Esophagus squamous epithelium (tissue), 5 donors: ENCODE data around the gene TUBGCP3. TPM values are rescaled to one million over a fixed set of nuclear protein-coding genes. Genes with fewer than 3 reads are reported as not detected.

ENCODE experiments used
- DNase-seq: peaks from one replicate; lab custom pipeline; 2025; lab: John Stamatoyannopoulos, UW
- H3K27ac ChIP-seq, 4 donors: fragments of 200-600 bp; sonication (generic); one replicate each; pipeline ENCODE4 v1.5.1; 2016 to 2019; ENCODE audit warnings: mild to moderate bottlenecking in 1 of 4
- H3K27me3 ChIP-seq, 4 donors: fragments of 200-600 bp; sonication (generic); 1 replicate in 3 of 4; 2 replicates in 1 of 4; pipeline versions ENCODE4 v1.5.1 to v1.6.0; 2017 to 2021; ENCODE audit warnings: antibody characterized with exemption in 1 of 4
- H3K36me3 ChIP-seq, 3 donors: fragments of 200-600 bp; sonication (generic); one replicate each; pipeline ENCODE4 v1.5.1; 2016 to 2019
- H3K4me1 ChIP-seq, 3 donors: fragments of 200-600 bp; sonication (generic); one replicate each; pipeline ENCODE4 v1.5.1; 2017 to 2019
- H3K4me3 ChIP-seq, 4 donors: fragments of 200-600 bp; sonication (generic); 1 replicate in 3 of 4; 2 replicates in 1 of 4; pipeline ENCODE4 v1.5.1; 2016 to 2019; ENCODE audit warnings: mild to moderate bottlenecking in 2 of 4, moderate library complexity in 1 of 4
- H3K9me3 ChIP-seq, 3 donors: fragments of 200-600 bp; sonication (generic); one replicate each; pipeline ENCODE4 v1.5.1; 2016 to 2019
- POLR2A ChIP-seq, 4 donors: fragments of 450-650 bp; IDR thresholded peaks; one replicate each; pipeline ENCODE4 v1.6.1; 2017; ENCODE audit warnings: antibody characterized with exemption in 4 of 4, mild to moderate bottlenecking in 4 of 4, moderate library complexity in 3 of 4
- WGBS, 2 donors: methylation state at CpG; one replicate each; pipeline ENCODE4 v1.1.5; 2018; 5-methylcytosine and 5-hydroxymethylcytosine counted together
- intact Hi-C: fragments of 100-400 bp; cut with DNase I; formaldehyde crosslinking; loops from one replicate; pipeline ENCODE4 v1.15.0; 2022
- total RNA-seq, 4 donors: library from RNA; depleted of rRNA; stranded (reverse); fragments of >200 nt; gene quantifications; one replicate each; pipeline ENCODE4 v1.1.0, GENCODE V29; 2016
- TF ChIP-seq, protein P1 (sequence below), 6 experiments: fragments of 450-650 bp in 4 of 6; fragments of 200-600 bp in 2 of 6; sonication (generic) in 2 of 6; IDR thresholded peaks; one replicate each; pipeline ENCODE4 v1.5.1; 2016 to 2019; ENCODE audit warnings: antibody characterized with exemption in 6 of 6, mild to moderate bottlenecking in 4 of 6, moderate library complexity in 4 of 6
- donor health status: DM: yes; HTN: yes; CAD: no.

The TUBGCP3 gene
- total RNA-seq, 4 donors from 2014 or later = 12.9 to 29.4 (median 18.9) TPM

DNA sequence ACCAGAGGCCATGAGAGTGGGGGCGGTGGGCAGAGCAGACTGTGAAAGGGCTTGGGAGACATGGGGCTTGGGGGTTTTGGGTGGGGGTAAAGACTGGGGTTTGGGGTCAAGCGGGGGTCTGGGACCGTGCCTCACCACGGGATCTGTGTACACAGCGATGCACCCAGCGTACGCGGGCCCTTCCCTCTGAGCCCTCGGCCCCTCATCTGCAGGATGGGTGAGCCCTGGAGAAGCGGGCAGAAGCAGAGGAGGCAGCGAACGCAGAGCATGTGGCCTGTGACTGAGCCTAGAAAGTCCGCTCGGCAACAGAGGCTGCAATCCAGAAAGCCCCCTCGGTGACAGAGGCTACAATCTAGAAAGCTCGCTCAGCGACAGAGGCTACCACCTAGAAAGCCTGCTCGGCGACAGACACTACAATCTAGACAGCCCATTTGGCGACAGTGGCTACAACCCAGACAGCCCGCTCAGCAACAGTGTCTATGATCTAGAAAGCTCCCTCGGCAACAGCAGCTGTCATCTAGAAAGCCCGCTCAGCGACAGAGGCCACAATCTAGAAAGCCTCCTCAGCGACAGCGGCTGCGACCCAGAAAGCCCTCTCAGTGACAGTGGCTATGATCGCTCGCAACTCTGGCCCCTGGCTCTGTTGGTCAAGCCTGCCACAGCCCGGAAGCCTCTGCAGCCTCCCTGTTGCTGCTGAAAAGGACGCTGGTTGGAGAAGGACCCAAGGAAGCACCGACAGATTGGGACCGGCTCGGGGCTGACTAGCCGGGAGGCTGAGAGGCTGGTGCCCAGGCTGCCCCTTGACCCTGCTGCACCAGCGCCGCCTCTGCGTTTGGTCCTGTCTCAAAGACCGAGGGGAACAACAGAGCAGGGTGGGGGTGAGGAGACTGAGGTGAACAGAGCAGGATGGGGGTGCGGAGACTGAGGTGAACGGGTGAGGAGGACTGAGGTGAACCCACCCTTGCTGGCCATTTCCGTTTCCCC is 143.2 kb downstream of the TUBGCP3 start:
- intact Hi-C loops = loop anchor here (2.0 kb wide), 1 partner anchor 970 kb away; no protein-coding TSS in a partner anchor
- WGBS, 2 donors = 80 to 86% methylated on average over 22 to 28 of the region's 42 CpGs

GRCh38 chr13:112443995-112444311 is 144.0 kb downstream of the TUBGCP3 start:
- Histone ChIP-seq H3K9me3 (peaks cover 0 to 6% (median 0%) of the 10 kb centered on the region in 3 donors), H3K4me3 (no peak overlapping the region), H3K27ac (no peak overlapping the region), H3K27me3 (peaks cover 0 to 95% (median 0%) of the 10 kb centered on the region in 4 donors), H3K36me3 (no peaks in the 10 kb centered on the region), H3K4me1 (peaks cover 0 to 12% (median 0%) of the 10 kb centered on the region in 3 donors)
- DNase-seq = no peak
- intact Hi-C loops = loop anchor here (2.0 kb wide), 1 partner anchor 969 kb away; no protein-coding TSS in a partner anchor
- 0% methylated on average over 8 of the region's 10 CpGs; no CpG with 5 or more reads in 1 of the 2 donors for WGBS, 2 donors
- TF ChIP-seq, protein P1, sequence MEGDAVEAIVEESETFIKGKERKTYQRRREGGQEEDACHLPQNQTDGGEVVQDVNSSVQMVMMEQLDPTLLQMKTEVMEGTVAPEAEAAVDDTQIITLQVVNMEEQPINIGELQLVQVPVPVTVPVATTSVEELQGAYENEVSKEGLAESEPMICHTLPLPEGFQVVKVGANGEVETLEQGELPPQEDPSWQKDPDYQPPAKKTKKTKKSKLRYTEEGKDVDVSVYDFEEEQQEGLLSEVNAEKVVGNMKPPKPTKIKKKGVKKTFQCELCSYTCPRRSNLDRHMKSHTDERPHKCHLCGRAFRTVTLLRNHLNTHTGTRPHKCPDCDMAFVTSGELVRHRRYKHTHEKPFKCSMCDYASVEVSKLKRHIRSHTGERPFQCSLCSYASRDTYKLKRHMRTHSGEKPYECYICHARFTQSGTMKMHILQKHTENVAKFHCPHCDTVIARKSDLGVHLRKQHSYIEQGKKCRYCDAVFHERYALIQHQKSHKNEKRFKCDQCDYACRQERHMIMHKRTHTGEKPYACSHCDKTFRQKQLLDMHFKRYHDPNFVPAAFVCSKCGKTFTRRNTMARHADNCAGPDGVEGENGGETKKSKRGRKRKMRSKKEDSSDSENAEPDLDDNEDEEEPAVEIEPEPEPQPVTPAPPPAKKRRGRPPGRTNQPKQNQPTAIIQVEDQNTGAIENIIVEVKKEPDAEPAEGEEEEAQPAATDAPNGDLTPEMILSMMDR (IDR thresholded peaks at IDR 0.05) = peak; percentile 32 to 91 (median 76)
- TF ChIP-seq POLR2A (IDR thresholded peaks at IDR 0.05) = no peak

More for the DNA sequence above, 143.2 kb downstream of the TUBGCP3 start:
- Histone ChIP-seq H3K4me1 (peaks cover 0 to 12% (median 0%) of the 10 kb centered on the region in 3 donors), H3K4me3 (no peak overlapping the region), H3K27me3 (peaks cover 0 to 88% (median 0%) of the 10 kb centered on the region in 4 donors), H3K36me3 (no peaks in the 10 kb centered on the region), H3K27ac (no peak overlapping the region), H3K9me3 (no peaks in the 10 kb centered on the region)
- no peak for DNase-seq
- no peak for TF ChIP-seq POLR2A (IDR thresholded peaks at IDR 0.05)
- TF ChIP-seq, protein P1 (IDR thresholded peaks at IDR 0.05) = no peak

GRCh38 chr13:112443191-112443994 is 144.6 kb downstream of the TUBGCP3 start:
- H3K9me3 ChIP-seq = peaks cover 0 to 11% (median 0%) of the 10 kb centered on the region in 3 donors
- H3K27me3 ChIP-seq = peaks cover 0 to 89% (median 0%) of the 10 kb centered on the region in 4 donors
- peaks cover 0 to 12% (median 0%) of the 10 kb centered on the region in 3 donors for H3K4me1 ChIP-seq
- no peak for DNase-seq
- intact Hi-C loops = no loop called here
- H3K4me3 ChIP-seq = no peak overlapping the region
- H3K27ac ChIP-seq = no peak overlapping the region
- 21 to 26% methylated on average over 13 to 17 of the region's 31 CpGs for WGBS, 2 donors
- no peaks in the 10 kb centered on the region for H3K36me3 ChIP-seq
- TF ChIP-seq POLR2A (IDR thresholded peaks at IDR 0.05) = no peak
- TF ChIP-seq, protein P1 (IDR thresholded peaks at IDR 0.05) = peak in 2 of 6 experiments; percentile 19 to 24

DNA sequence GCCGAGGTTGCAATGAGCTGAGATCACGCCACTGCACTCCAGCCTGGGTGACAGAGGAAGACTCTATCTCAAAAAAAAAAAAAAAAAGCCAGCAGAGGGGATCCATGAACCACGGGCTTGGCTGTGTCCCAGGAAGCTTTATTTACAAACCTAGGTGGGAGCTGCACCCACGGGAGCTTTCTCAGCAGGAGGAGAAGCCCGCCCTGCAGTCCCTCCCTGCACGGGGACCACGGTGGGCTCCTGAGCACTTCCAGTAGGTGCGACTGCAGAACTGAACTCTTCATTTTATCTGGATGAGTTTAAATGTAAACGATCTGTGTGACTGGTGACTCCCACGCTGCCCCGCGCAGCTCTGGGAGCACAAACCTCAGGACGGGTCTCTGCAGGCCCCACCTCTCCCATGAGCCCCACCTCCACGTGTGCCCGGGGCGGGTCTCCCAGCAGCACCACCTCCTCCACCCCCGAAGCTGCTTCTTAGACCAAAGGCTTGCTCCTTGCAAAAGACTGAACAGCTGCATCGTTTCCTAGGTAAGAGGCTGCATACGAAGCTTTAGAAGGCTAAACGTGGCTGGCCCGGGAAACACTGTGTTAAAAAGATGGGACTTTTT is 145.4 kb downstream of the TUBGCP3 start:
- intact Hi-C loops = no loop called here

More for the DNA sequence above, 145.4 kb downstream of the TUBGCP3 start:
- Histone ChIP-seq H3K9me3 (peaks cover 0 to 14% (median 4%) of the 10 kb centered on the region in 3 donors), H3K27me3 (peaks cover 0 to 81% (median 0%) of the 10 kb centered on the region in 4 donors), H3K27ac (no peak overlapping the region), H3K4me3 (no peak overlapping the region), H3K4me1 (peaks cover 0 to 12% (median 0%) of the 10 kb centered on the region in 3 donors), H3K36me3 (no peaks in the 10 kb centered on the region)
- DNase-seq = no peak
- no peak for TF ChIP-seq POLR2A (IDR thresholded peaks at IDR 0.05)
- TF ChIP-seq, protein P1 (IDR thresholded peaks at IDR 0.05) = no peak
- WGBS, 2 donors = 37 to 38% methylated on average over 13 to 16 of the region's 21 CpGs
